CD4-positive, alpha-beta T cell treated with Interferon alpha-2 for 1 hour (primary cell): ENCODE results near the gene ARHGEF10L.

Experiments
- DNase-seq, 2 donors: peaks; one replicate each; pipeline ENCODE4 v3.0.0-alpha.2; 2020 to 2022

The ARHGEF10L gene

DNA sequence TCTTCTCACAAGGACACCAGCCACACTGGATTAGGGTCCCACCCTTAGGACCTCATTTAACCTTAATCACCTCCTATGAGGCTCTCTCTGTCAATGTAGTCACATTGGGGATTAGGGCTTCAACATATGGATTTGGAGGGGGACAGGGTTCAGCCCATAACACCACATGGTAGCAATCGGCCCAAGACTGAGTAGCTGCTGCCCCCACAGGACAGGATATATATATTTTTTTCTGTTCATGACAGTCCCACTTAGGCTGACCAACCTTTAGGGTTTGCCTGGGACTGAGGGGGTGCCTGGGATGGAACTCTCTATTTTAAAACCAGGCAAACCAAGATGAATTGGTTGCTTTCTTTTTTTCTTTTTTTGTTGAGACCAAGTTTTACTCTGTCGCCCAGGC lies 207.4 kb downstream of the ARHGEF10L start:
- no peak for DNase-seq
